GM12878 (cell line): ENCODE measurements around the gene THADA.

Experiments
- EP300 ChIP-seq, 2 experiments: fragments of 150-350 bp in 1 of 2; IDR thresholded peaks; 2 replicates each; pipeline ENCODE4 v1.6.1; 2011 to 2012; ENCODE audit warnings: low read depth in 2 of 2, low read length in 2 of 2, borderline replicate concordance in 1 of 2, improper control_type of control experiment in 1 of 2, inconsistent platforms in 1 of 2; ENCODE audit not compliant: control insufficient read depth in 1 of 2
- HDAC2 ChIP-seq: fragments of 200-600 bp; sonication (generic); IDR thresholded peaks from 2 replicates; pipeline ENCODE4 v1.6.1; 2017
- NFYB ChIP-seq: IDR thresholded peaks from 2 replicates; pipeline ENCODE4 v1.6.1; 2011; ENCODE audit warnings: low read depth, mild to moderate bottlenecking, low read length, improper control_type of control experiment, moderate library complexity; ENCODE audit not compliant: insufficient read depth
- SUZ12 ChIP-seq: fragments of 200-600 bp; sonication (generic); IDR thresholded peaks from one replicate; pipeline ENCODE4 v1.6.1; 2018; ENCODE audit warnings: antibody characterized with exemption, mild to moderate bottlenecking; ENCODE audit not compliant: unreplicated experiment
- ZBED1 ChIP-seq: IDR thresholded peaks from 2 replicates; pipeline ENCODE4 v1.6.1; 2016; ENCODE audit warnings: borderline replicate concordance
- TF ChIP-seq, protein P1 (sequence below): IDR thresholded peaks from 2 replicates; pipeline ENCODE4 v1.6.1; 2012; ENCODE audit warnings: low read depth, low read length, improper control_type of control experiment
- TF ChIP-seq, protein P2 (sequence below), 3 experiments: IDR thresholded peaks in 2 of 3; conservative IDR thresholded peaks in 1 of 3; 2 replicates each; pipeline ENCODE4 v1.5.1; 2011; ENCODE audit warnings: low read depth in 3 of 3, low read length in 3 of 3, mild to moderate bottlenecking in 3 of 3, control low read depth in 2 of 3, moderate library complexity in 2 of 3, inconsistent platforms in 1 of 3, mixed read lengths in 1 of 3; ENCODE audit not compliant: control insufficient read depth in 2 of 3, insufficient read depth in 1 of 3; ENCODE audit errors: extremely low read depth in 1 of 3

DNA sequence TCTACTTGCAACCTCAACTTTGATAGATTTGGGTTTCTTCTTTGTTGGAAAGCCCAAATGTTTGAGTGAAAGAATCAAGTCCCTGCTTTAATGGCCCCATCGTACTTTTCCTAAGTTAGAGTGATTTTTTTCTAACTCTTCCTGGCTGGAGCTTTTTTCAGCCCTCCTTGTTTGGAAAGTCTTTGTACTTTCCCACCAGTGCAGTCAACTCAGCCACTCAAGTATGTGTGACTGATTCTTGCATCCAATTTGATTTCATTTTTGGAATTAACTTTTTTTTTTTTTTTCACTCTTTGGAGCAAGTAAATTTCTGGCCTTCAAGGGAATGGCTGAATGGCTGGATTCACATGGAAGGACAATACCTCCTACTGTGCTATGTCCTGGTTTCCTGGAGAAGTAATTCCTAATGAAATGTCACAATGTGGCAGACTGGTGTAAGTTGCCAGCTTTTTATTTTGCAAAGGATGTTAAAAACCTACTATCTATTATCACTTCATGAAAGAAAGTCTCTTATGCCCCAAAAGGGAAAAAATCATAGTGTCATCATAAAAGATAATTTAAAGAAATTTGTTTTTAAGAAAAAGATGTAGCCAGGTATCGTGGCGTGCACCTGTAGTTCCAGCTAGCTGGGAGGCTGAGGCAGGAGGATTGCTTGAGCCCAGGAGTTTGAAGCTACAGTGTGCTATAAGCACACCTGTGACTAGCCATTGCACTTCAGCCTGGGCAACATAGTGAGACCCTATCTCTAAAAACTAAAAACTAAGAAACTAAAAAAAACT is 293.5 kb downstream of the THADA start:
- TF ChIP-seq EP300 (IDR thresholded peaks at IDR 0.05; ENCODE audit: borderline replicate concordance in 1 of 2, control insufficient read depth in 1 of 2, low read depth in 2 of 2, low read length in 2 of 2) (no peak), SUZ12 (no peak), HDAC2 (no peak), ZBED1 (no peak), NFYB (no peak)
- TF ChIP-seq, protein P1, sequence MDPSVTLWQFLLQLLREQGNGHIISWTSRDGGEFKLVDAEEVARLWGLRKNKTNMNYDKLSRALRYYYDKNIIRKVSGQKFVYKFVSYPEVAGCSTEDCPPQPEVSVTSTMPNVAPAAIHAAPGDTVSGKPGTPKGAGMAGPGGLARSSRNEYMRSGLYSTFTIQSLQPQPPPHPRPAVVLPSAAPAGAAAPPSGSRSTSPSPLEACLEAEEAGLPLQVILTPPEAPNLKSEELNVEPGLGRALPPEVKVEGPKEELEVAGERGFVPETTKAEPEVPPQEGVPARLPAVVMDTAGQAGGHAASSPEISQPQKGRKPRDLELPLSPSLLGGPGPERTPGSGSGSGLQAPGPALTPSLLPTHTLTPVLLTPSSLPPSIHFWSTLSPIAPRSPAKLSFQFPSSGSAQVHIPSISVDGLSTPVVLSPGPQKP, result no peak
- TF ChIP-seq, protein P2, sequence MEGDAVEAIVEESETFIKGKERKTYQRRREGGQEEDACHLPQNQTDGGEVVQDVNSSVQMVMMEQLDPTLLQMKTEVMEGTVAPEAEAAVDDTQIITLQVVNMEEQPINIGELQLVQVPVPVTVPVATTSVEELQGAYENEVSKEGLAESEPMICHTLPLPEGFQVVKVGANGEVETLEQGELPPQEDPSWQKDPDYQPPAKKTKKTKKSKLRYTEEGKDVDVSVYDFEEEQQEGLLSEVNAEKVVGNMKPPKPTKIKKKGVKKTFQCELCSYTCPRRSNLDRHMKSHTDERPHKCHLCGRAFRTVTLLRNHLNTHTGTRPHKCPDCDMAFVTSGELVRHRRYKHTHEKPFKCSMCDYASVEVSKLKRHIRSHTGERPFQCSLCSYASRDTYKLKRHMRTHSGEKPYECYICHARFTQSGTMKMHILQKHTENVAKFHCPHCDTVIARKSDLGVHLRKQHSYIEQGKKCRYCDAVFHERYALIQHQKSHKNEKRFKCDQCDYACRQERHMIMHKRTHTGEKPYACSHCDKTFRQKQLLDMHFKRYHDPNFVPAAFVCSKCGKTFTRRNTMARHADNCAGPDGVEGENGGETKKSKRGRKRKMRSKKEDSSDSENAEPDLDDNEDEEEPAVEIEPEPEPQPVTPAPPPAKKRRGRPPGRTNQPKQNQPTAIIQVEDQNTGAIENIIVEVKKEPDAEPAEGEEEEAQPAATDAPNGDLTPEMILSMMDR (IDR thresholded peaks at IDR 0.05 in 2 of 3, conservative IDR thresholded peaks at IDR 0.05 in 1 of 3; ENCODE audit: control insufficient read depth in 2 of 3, extremely low read depth in 1 of 3, insufficient read depth in 1 of 3, low read depth in 3 of 3, low read length in 3 of 3), result no peak
